Activated naive CD4-positive, alpha-beta T cell treated with anti-CD3 and anti-CD28 coated beads, Interleukin-2, amount 50 U/mL, for 16 hours (primary cell): ENCODE data around the gene TMEM11.

ENCODE experiments used
- DNase-seq: peaks from one replicate; pipeline ENCODE4 v3.0.0-alpha.2; 2020

Gene TMEM11

GRCh38 chr17:21177854-21178600, 35.9 kb downstream of the TMEM11 start:
- no peak for DNase-seq

- DNase-seq, result no peak
Observed at GRCh38 chr17:21177401-21177800, 36.6 kb downstream of the TMEM11 start.

- DNase-seq, result no peak
Observed at GRCh38 chr17:21176773-21177395, 37.1 kb downstream of the TMEM11 start.

- DNase-seq, result no peak
Observed at GRCh38 chr17:21174713-21175112, 39.2 kb downstream of the TMEM11 start.

- no peak for DNase-seq
Observed at GRCh38 chr17:21174186-21174585, 39.8 kb downstream of the TMEM11 start.

- DNase-seq, result no peak
Observed at GRCh38 chr17:21173543-21173942, 40.4 kb downstream of the TMEM11 start.

- no peak for DNase-seq
Observed at GRCh38 chr17:21172846-21173245, 41.1 kb downstream of the TMEM11 start.

GRCh38 chr17:21171970-21172510, 41.9 kb downstream of the TMEM11 start:
- no peak for DNase-seq

- no peak for DNase-seq
Observed at GRCh38 chr17:21171309-21171922, 42.5 kb downstream of the TMEM11 start.

- DNase-seq, result no peak
Observed at GRCh38 chr17:21170809-21171208, 43.2 kb downstream of the TMEM11 start.

GRCh38 chr17:21169496-21169895, 44.5 kb downstream of the TMEM11 start:
- DNase-seq, result no peak

- no peak for DNase-seq
Observed at GRCh38 chr17:21168555-21168865, 45.5 kb downstream of the TMEM11 start.

- no peak for DNase-seq
Observed at GRCh38 chr17:21167303-21167702, 46.7 kb downstream of the TMEM11 start.

GRCh38 chr17:21166595-21167210, 47.3 kb downstream of the TMEM11 start:
- no peak for DNase-seq

GRCh38 chr17:21165922-21166594, 47.9 kb downstream of the TMEM11 start:
- no peak for DNase-seq

GRCh38 chr17:21164620-21165019, 49.3 kb downstream of the TMEM11 start:
- no peak for DNase-seq

GRCh38 chr17:21164216-21164615, 49.7 kb downstream of the TMEM11 start:
- DNase-seq, result no peak

- no peak for DNase-seq
Observed at GRCh38 chr17:21163101-21163500, 50.9 kb downstream of the TMEM11 start.

GRCh38 chr17:21162394-21162775, 51.6 kb downstream of the TMEM11 start:
- DNase-seq, result no peak

GRCh38 chr17:21161498-21162393, 52.2 kb downstream of the TMEM11 start:
- no peak for DNase-seq

- DNase-seq, result no peak
Observed at GRCh38 chr17:21160401-21160800, 53.6 kb downstream of the TMEM11 start.
